Skeletal muscle tissue (tissue), 4 donors: ENCODE results near the gene NLGN4X. TPM values are rescaled to one million over a fixed set of nuclear protein-coding genes. Genes with fewer than 3 reads are reported as not detected.

Experiments
- H3K27ac ChIP-seq: one replicate; pipeline ENCODE4 v1.7.0; 2013; ENCODE audit warnings: mild to moderate bottlenecking, low read depth, low read length, inconsistent platforms
- H3K27me3 ChIP-seq, 3 donors: one replicate each; pipeline ENCODE4 v1.7.0; 2013; ENCODE audit warnings: low read length in 3 of 3; ENCODE audit not compliant: control insufficient read depth in 3 of 3, insufficient read depth in 3 of 3
- H3K36me3 ChIP-seq, 3 donors: one replicate each; pipeline ENCODE4 v1.7.0; 2013; ENCODE audit warnings: low read length in 3 of 3; ENCODE audit not compliant: control insufficient read depth in 3 of 3, insufficient read depth in 3 of 3
- H3K4me1 ChIP-seq, 3 donors: one replicate each; pipeline ENCODE4 v1.7.0; 2013; ENCODE audit warnings: low read length in 3 of 3, mild to moderate bottlenecking in 3 of 3; ENCODE audit not compliant: control insufficient read depth in 3 of 3, insufficient read depth in 3 of 3
- H3K4me3 ChIP-seq, 3 donors: one replicate each; pipeline ENCODE4 v1.7.0; 2013; ENCODE audit warnings: low read length in 3 of 3
- H3K9ac ChIP-seq, 3 donors: one replicate each; pipeline ENCODE4 v1.7.0; 2013; ENCODE audit warnings: low read length in 3 of 3, mild to moderate bottlenecking in 3 of 3, moderate library complexity in 2 of 3, low read depth in 1 of 3
- H3K9me3 ChIP-seq, 3 donors: one replicate each; pipeline ENCODE4 v1.7.0; 2013; ENCODE audit warnings: low read length in 3 of 3; ENCODE audit not compliant: control insufficient read depth in 3 of 3
- total RNA-seq: library from RNA; depleted of rRNA; stranded (reverse); fragments of >200 nt; gene quantifications from one replicate; pipeline ENCODE4 v1.2.3, GENCODE V29; 2014
- donor health status: Osteomylitis.

The NLGN4X gene
- total RNA-seq, 1 donor from 2014 or later = 1.6 TPM

DNA sequence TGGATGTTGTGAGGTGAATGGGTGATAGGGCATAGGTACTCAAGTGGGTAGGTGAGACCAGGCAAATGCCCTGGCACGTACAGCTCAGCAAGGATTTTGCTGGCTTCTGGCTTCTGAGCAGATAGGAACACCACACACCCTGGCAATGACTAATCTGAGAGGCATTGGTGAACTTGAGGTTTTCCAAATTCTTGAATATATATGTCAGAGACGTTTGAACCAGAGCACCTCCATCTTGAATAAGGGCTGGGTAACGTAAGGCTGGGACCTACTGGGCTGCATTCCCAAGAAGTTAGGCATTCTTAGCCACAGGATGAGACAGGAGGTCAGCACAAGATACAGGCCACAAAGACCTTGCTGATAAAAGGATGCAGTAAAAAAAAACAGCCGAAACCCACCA, 204.5 kb downstream of the NLGN4X start:
- H3K36me3 ChIP-seq = no peaks in the 10 kb centered on the region
- no peak overlapping the region for H3K4me3 ChIP-seq
- H3K4me1 ChIP-seq = no peaks in the 10 kb centered on the region
- no peaks in the 10 kb centered on the region for H3K27me3 ChIP-seq
- no peak overlapping the region for H3K27ac ChIP-seq
- no peak overlapping the region for H3K9ac ChIP-seq
- no peaks in the 10 kb centered on the region for H3K9me3 ChIP-seq

DNA sequence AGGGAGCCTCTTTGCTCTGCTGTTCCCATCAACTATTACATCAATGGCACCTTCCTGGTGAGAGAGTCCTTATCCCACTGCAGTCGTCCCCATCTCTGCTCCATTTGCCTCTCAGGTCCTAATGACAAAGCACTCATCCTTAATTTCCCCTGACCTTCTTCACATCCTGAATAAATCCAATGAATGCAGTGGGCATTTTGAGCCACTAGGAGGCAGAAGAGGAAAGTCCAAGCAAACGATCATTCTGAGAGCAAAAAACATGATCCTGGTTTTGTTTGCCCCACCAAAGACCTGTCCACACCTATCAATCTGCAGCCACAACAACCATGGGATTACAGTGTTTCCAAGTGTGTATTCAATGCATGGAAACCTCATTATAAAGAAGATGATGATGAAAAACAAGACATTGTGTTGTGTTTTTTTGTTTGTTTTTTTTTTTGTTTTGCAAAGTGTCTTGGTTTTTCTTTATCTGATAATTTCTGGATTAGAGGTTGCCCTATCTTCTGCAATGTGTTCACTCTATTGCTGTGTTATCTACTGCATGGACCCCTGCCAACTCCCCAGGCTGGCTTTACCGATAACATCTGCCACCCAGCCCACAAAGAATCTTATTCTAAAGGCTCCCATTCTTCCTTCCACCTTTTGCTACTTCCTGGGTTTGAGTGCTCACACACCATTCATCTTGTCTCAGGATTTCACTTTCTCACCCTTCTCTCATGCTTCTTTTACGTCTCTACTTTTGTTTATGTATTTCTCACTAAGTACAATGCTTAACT, 207.2 kb downstream of the NLGN4X start:
- Histone ChIP-seq H3K4me3 (no peak overlapping the region), H3K4me1 (no peaks in the 10 kb centered on the region), H3K9ac (no peak overlapping the region), H3K9me3 (no peaks in the 10 kb centered on the region), H3K27ac (no peak overlapping the region), H3K36me3 (no peaks in the 10 kb centered on the region), H3K27me3 (no peaks in the 10 kb centered on the region)

DNA sequence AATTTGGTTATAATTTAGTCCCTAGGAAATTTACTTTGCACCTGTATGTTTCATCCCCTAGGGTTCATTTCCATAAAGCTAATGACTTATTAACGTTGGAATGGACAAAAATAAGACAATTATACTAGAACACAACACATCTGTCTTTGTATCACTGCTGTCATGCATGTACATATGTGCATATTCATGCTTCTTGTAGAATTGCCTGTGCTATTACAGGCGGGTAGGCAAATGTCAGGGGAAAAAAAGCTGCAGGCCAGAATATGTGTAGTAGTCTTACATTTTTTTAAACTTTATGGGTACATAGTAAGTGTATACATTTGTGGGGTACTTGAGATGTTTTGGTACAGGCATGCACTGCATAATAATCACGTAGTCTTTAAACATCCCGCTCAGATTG, 209.6 kb downstream of the NLGN4X start:
- no peaks in the 10 kb centered on the region for H3K36me3 ChIP-seq
- no peaks in the 10 kb centered on the region for H3K27me3 ChIP-seq
- no peak overlapping the region for H3K27ac ChIP-seq
- H3K9ac ChIP-seq = no peak overlapping the region
- no peaks in the 10 kb centered on the region for H3K9me3 ChIP-seq
- H3K4me3 ChIP-seq = no peak overlapping the region
- no peaks in the 10 kb centered on the region for H3K4me1 ChIP-seq

DNA sequence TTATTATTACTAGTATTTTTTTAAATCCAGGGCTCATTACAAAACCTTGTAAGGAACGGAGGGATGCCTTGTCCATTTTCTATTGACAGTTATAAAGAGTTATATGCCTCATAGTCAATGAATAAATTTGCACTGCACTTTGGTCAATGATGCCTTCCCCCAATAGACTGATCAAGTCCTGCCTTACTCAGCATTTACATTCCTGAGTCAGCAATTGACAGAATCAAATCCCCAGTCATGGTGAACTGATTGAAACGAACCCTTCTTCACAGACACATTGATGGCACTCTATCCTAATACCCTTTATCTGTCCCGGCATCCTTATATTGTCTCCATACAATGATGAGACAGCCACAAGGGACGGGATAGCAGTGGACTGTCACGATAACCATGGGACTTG, 213.2 kb downstream of the NLGN4X start:
- Histone ChIP-seq H3K4me1 (no peaks in the 10 kb centered on the region), H3K36me3 (no peaks in the 10 kb centered on the region), H3K9ac (no peak overlapping the region), H3K27ac (no peak overlapping the region), H3K9me3 (no peaks in the 10 kb centered on the region), H3K27me3 (no peaks in the 10 kb centered on the region), H3K4me3 (no peak overlapping the region)

DNA sequence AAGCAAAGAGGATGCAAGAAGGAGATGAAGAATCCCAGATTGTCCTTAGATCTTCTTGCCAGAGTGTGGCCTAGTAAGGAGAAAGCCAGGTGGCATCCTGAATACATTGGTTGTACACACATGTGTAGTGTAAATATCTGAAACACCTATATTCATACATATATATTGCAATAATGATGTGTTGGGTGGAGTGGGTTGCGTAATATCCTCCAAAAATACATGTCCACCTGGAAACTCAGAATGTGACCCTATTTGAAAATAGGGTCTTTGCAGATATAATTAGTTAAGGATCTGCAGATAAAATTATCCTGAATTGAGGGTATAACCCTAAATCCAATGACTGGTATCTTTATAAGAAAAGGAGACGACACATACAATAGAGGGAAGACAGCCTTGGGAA, 216.3 kb downstream of the NLGN4X start:
- H3K36me3 ChIP-seq = no peaks in the 10 kb centered on the region
- H3K27me3 ChIP-seq = no peaks in the 10 kb centered on the region
- H3K27ac ChIP-seq = no peak overlapping the region
- H3K4me1 ChIP-seq = no peaks in the 10 kb centered on the region
- H3K9me3 ChIP-seq = no peaks in the 10 kb centered on the region
- no peak overlapping the region for H3K9ac ChIP-seq
- H3K4me3 ChIP-seq = no peak overlapping the region

DNA sequence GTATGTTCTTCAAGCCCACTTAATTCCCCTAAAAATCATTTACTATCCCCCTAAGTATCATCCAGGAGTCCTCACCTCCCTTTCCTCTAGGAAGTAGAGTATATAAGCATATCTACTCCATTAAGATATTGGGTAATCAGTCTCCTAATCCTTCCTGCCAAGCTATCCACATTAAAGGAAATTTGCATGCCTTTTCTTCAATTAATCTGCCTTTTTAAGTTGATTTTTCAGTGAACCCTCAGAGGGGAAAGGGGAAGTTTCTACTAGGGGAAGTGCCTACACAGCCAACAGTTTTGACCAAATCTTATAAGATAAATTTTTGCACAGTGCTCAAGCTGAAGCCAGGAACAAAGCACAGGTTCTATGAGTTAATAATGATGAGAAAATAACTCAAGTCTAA, 222.8 kb downstream of the NLGN4X start:
- Histone ChIP-seq H3K4me1 (no peaks in the 10 kb centered on the region), H3K36me3 (no peaks in the 10 kb centered on the region), H3K27ac (no peak overlapping the region), H3K9me3 (no peaks in the 10 kb centered on the region), H3K27me3 (no peaks in the 10 kb centered on the region), H3K9ac (no peak overlapping the region), H3K4me3 (no peak overlapping the region)

DNA sequence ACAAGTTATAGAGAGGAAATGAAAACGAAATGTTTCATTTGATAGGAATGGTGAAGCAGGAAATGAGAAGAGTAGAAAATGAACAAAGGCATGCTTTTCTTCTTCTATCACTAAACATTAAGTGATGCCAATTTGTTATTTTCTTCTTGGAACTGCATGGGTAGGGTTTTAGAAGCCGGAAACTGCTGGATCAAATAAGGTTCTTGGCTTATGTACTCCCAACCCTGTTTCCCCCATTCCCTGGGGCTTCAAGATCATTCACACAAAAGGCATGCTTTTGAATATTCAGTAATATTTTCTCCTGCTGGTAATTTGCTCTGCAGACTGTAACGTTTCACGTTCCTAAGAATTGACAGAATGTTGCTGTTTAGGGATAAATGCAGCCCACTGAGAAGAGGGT, 224.1 kb downstream of the NLGN4X start:
- Histone ChIP-seq H3K9ac (no peak overlapping the region), H3K36me3 (no peaks in the 10 kb centered on the region), H3K27me3 (no peaks in the 10 kb centered on the region), H3K4me1 (no peaks in the 10 kb centered on the region), H3K4me3 (no peak overlapping the region), H3K9me3 (no peaks in the 10 kb centered on the region), H3K27ac (no peak overlapping the region)

DNA sequence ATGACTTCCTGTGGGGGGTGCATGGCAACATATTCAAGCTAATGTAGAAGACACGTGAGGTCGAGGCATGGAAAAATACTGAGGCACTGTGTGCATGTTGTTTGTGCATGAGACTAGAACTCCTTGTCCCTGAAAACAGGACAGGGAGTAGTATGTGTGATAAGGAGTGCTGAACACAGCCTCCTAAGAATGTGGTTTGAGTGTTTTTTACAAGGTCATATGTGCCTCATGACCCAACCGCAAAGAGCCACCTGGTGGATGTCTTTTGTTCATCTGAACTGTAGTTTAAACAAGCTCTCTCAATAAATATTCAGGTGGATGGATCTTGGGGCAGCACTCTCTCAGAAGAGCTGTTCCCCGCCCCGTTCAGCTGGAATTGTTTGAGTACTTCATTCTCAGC, 226.6 kb downstream of the NLGN4X start:
- Histone ChIP-seq H3K4me1 (no peaks in the 10 kb centered on the region), H3K27ac (no peak overlapping the region), H3K9ac (no peak overlapping the region), H3K27me3 (no peaks in the 10 kb centered on the region), H3K36me3 (no peaks in the 10 kb centered on the region), H3K4me3 (no peak overlapping the region), H3K9me3 (no peaks in the 10 kb centered on the region)

DNA sequence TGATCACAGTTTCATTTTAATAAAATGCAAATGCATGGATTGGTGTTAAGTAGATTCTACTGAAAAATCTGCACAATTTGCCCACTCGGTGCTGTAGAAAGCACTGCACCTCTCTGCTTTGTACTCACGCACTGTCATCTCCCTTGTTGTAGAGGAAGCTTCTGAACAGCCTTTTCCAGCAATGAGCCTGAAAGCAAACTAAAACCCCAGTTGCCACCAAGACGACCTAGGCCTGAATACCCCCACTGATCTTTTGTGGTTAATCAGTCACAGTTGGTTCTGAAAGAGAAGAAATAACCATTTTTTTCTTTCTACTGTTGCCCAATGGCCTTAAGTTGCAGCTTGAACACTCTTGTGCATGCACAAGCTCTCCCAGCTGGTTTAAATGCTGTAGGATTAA, 229.8 kb downstream of the NLGN4X start:
- H3K27me3 ChIP-seq = no peaks in the 10 kb centered on the region
- H3K9me3 ChIP-seq = no peaks in the 10 kb centered on the region
- no peaks in the 10 kb centered on the region for H3K4me1 ChIP-seq
- no peak overlapping the region for H3K9ac ChIP-seq
- no peaks in the 10 kb centered on the region for H3K36me3 ChIP-seq
- H3K27ac ChIP-seq = no peak overlapping the region
- H3K4me3 ChIP-seq = no peak overlapping the region

DNA sequence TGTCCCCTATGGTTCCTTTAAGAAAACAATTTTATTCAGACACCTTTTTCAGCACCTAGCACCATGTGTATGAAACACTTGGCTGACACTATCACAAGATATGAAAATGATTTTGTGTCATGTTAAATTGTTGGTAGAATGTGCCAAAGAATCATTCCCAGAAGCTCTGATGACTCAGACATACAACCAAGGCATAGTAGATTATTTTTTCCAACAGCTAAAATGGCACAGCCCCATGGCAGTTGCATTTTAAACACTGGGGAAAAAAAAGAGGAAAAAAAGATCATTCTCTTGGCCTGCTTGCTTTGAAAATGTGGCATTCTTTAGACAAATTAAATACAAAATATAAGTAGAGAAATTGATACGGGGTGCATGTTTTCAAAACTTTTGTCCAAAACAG, 230.2 kb downstream of the NLGN4X start:
- Histone ChIP-seq H3K4me1 (no peaks in the 10 kb centered on the region), H3K27me3 (no peaks in the 10 kb centered on the region), H3K36me3 (no peaks in the 10 kb centered on the region), H3K4me3 (no peak overlapping the region), H3K27ac (no peak overlapping the region), H3K9me3 (no peaks in the 10 kb centered on the region), H3K9ac (no peak overlapping the region)
